A673 (cell line): ENCODE data around the gene TMEM129.

Experiments
- CTCF ChIP-seq: fragments of 300-800, 200-600 bp; sonication (generic); conservative IDR thresholded peaks from 2 replicates; pipeline ENCODE4 v1.5.1; 2017; ENCODE audit warnings: low read depth, mild to moderate bottlenecking, antibody characterized with exemption, low read length, moderate library complexity, mixed read lengths
- EZH2 ChIP-seq: fragments of 200-600 bp; sonication (generic); IDR thresholded peaks from 2 replicates; pipeline ENCODE4 v1.6.1; 2017; ENCODE audit warnings: borderline replicate concordance, low read depth, mild to moderate bottlenecking, mixed read lengths, antibody characterized with exemption, low read length; ENCODE audit not compliant: poor library complexity, severe bottlenecking

GRCh38 chr4:1720163-1720983 is 750 bp downstream of the TMEM129 start:
- no peak for TF ChIP-seq CTCF
- TF ChIP-seq EZH2: no peak
